ENCODE data around the gene SOX6.
"Not testable (repeated sequence)": the region's sequence is repeated elsewhere in the genome, so short reads cannot be mapped to it uniquely, and the experiment has no call there.

- TF ChIP-seq, protein P1, sequence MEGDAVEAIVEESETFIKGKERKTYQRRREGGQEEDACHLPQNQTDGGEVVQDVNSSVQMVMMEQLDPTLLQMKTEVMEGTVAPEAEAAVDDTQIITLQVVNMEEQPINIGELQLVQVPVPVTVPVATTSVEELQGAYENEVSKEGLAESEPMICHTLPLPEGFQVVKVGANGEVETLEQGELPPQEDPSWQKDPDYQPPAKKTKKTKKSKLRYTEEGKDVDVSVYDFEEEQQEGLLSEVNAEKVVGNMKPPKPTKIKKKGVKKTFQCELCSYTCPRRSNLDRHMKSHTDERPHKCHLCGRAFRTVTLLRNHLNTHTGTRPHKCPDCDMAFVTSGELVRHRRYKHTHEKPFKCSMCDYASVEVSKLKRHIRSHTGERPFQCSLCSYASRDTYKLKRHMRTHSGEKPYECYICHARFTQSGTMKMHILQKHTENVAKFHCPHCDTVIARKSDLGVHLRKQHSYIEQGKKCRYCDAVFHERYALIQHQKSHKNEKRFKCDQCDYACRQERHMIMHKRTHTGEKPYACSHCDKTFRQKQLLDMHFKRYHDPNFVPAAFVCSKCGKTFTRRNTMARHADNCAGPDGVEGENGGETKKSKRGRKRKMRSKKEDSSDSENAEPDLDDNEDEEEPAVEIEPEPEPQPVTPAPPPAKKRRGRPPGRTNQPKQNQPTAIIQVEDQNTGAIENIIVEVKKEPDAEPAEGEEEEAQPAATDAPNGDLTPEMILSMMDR (IDR thresholded peaks at IDR 0.05; ENCODE audit: low read depth, low read length, poor library complexity, severe bottlenecking): not testable (repeated sequence)
- TF ChIP-seq EZH2phosphoT487 (IDR thresholded peaks at IDR 0.05; ENCODE audit: borderline replicate concordance, low read length): not testable (repeated sequence)
Observed at GRCh38 chr11:15922745-15923144, 433.6 kb downstream of the SOX6 start.
